Left colon (tissue), 2 donors: ENCODE results near the gene ERAS. TPM values are rescaled to one million over a fixed set of nuclear protein-coding genes. Genes with fewer than 3 reads are reported as not detected.
"Not testable (repeated sequence)": the region's sequence is repeated elsewhere in the genome, so short reads cannot be mapped to it uniquely, and the experiment has no call there.

Experiments
- ATAC-seq: fragments of 200-7000 bp; cut with Tn5 transposase; one replicate; pipeline ENCODE4 v1.9.1; 2020; ENCODE audit warnings: mild to moderate bottlenecking, moderate library complexity
- DNase-seq, 2 donors: peaks; one replicate each; pipeline ENCODE4 v3.0.0-alpha.2; 2020
- intact Hi-C, 2 donors: fragments of 100-400 bp; cut with DNase I in 1 of 2; cut with micrococcal nuclease in 1 of 2; formaldehyde crosslinking; loops; one replicate each; pipeline versions ENCODE4 v1.11.2 to v1.14.0; 2022; cut with DNase I, micrococcal nuclease
- total RNA-seq, 2 donors: library from RNA; stranded (reverse); fragmentation: NEBNext Ultra II Directional; extraction: Animal tissue kit (Norgen Biotek cat#: 25700); gene quantifications; one replicate each; pipeline ENCODE4 v1.2.1, GENCODE V29; 2021
- donor health status: DM: no; HTN: no; CAD: no.
- donor health status: DM: yes; HTN: yes; CAD: no.

The ERAS gene
- total RNA-seq, 2 donors from 2014 or later, result not detected

GRCh38 chrX:48827654-48827968, 1.3 kb downstream of the ERAS start:
- ATAC-seq (no peak), DNase-seq (no peak)
- intact Hi-C loops, result no loop called here

GRCh38 chrX:48829016-48829735, 2.9 kb downstream of the ERAS start:
- ATAC-seq, result no peak
- DNase-seq, result no peak
- intact Hi-C loops, result no loop called here

GRCh38 chrX:48831136-48831908, 5.0 kb downstream of the ERAS start:
- ATAC-seq, result no peak
- no peak for DNase-seq
- intact Hi-C loops, result no loop called here

GRCh38 chrX:48831909-48832291, 5.6 kb downstream of the ERAS start:
- intact Hi-C loops, result no loop called here
- DNase-seq (no peak), ATAC-seq (peak; percentile 22)

GRCh38 chrX:48833542-48834138, 7.3 kb downstream of the ERAS start:
- ATAC-seq (peak; percentile 76), DNase-seq (no peak)

GRCh38 chrX:48834383-48834709, 8.0 kb downstream of the ERAS start:
- DNase-seq (no peak), ATAC-seq (peak; percentile 17)
- intact Hi-C loops, result no loop called here

More at GRCh38 chrX:48833542-48834138, 7.3 kb downstream of the ERAS start:
- intact Hi-C loops, result no loop called here

GRCh38 chrX:48835524-48836329, 9.4 kb downstream of the ERAS start, which contains the start of gene PCSK1N:
TSS of gene PCSK1N (minus strand) at chrX:48835610. CDS start at chrX:48835532, 78 bp downstream.
- intact Hi-C loops, result no loop called here
- DNase-seq (no peak), ATAC-seq (no peak)

- intact Hi-C loops, result no loop called here
- no peak for ATAC-seq
Observed at GRCh38 chrX:48839686-48840085, 13.4 kb downstream of the ERAS start.

GRCh38 chrX:48848847-48849246, 22.5 kb downstream of the ERAS start:
- ATAC-seq, result no peak
- DNase-seq, result no peak

More at GRCh38 chrX:48839686-48840085, 13.4 kb downstream of the ERAS start:
- no peak for DNase-seq

GRCh38 chrX:48852857-48853256, 26.5 kb downstream of the ERAS start:
- ATAC-seq (no peak), DNase-seq (no peak)
- intact Hi-C loops, result no loop called here

More at GRCh38 chrX:48848847-48849246, 22.5 kb downstream of the ERAS start:
- intact Hi-C loops, result no loop called here

GRCh38 chrX:48853494-48853893, 27.2 kb downstream of the ERAS start:
- DNase-seq, intact Hi-C loops, ATAC-seq: not testable (repeated sequence)

GRCh38 chrX:48854121-48854804, 27.9 kb downstream of the ERAS start:
- DNase-seq, intact Hi-C loops: not testable (repeated sequence)

GRCh38 chrX:48854898-48855297, 28.6 kb downstream of the ERAS start:
- no peak for ATAC-seq
- intact Hi-C loops, result no loop called here

More at GRCh38 chrX:48854121-48854804, 27.9 kb downstream of the ERAS start:
- ATAC-seq, result not testable (repeated sequence)

GRCh38 chrX:48864210-48864609, 37.9 kb downstream of the ERAS start:
- no peak for DNase-seq
- ATAC-seq, result peak; percentile 56
- intact Hi-C loops, result no loop called here

More at GRCh38 chrX:48854898-48855297, 28.6 kb downstream of the ERAS start:
- no peak for DNase-seq

GRCh38 chrX:48872017-48872416, 45.7 kb downstream of the ERAS start:
- ATAC-seq, intact Hi-C loops, DNase-seq: not testable (repeated sequence)

GRCh38 chrX:48876944-48877343, 50.6 kb downstream of the ERAS start:
- DNase-seq, ATAC-seq, intact Hi-C loops: not testable (repeated sequence)
